HG02642 (cell line): Measurements from ENCODE around the gene COX7A2.

Experiments used
- ATAC-seq: cut with Tn5 transposase; IDR thresholded peaks from one replicate; pipeline ENCODE4 v1.9.1; 2021; ENCODE audit warnings: mild to moderate bottlenecking; ENCODE audit not compliant: unreplicated experiment, poor library complexity

COX7A2 gene

DNA sequence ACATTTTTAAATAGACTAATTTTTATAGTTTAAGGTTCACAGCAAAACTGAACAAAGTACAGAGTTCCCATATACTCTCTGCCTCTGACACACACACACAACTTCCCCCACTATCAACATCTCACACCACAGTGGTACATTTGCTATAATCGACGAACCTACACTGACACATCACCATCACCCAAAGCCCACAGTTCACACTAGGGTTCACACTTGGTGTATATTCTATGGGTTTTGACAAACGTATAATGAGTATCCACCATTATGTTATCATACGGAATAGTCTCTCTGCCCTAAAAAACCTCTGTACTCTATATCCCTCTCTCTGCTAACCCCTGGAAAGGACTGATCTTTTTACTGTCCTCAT, 25.4 kb upstream of the COX7A2 start:
- ATAC-seq = no peak

GRCh38 chr6:75268121-75268987, 24.8 kb upstream of the COX7A2 start:
- ATAC-seq = no peak

DNA sequence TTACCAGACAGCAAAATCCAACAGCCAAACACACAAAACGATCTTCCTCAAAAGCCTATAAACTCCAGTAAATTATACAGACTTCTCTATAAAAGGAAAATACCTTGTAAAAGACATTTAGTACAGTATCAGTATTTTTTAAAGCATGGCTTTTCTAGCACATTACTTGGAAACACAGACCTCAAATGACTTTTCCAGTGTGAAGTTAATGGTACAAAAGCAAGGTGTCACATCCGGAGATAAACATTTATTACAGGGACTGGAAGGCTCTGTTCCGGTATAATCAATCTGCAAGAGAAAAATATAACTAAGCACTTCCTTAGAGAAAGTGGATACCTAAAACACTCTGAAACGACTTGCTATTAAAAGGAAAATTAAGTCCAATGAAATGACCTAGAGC, 23.9 kb upstream of the COX7A2 start:
- ATAC-seq = no peak

DNA sequence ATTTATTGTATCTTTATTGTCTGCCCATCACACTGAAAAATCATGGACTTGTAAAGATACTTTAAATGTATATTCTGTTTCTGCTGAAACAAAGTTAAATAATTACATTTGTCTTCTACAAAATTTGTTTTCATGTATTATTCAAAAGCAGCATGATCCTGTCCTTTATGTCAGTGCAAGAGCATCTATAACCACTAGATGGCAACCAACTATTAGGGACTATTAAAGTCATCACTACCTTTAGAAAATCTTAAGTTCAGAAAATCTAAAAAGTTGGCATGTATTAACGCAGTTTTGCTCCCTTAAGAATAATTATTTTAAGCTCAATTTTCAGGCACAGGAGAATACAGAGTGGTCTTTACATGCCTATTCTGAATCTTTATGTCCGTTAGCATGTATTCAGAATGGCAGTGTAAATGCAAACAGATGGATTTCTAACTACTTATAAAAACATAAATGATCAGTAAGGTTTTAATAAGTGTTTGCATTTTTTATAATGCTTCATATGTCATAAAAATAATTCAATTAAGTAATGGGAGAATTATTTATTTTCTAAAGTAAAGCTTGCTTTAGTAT, 23.2 kb upstream of the COX7A2 start:
- ATAC-seq = peak; percentile 59

GRCh38 chr6:75263401-75263750, 19.8 kb upstream of the COX7A2 start:
- ATAC-seq = no peak

DNA sequence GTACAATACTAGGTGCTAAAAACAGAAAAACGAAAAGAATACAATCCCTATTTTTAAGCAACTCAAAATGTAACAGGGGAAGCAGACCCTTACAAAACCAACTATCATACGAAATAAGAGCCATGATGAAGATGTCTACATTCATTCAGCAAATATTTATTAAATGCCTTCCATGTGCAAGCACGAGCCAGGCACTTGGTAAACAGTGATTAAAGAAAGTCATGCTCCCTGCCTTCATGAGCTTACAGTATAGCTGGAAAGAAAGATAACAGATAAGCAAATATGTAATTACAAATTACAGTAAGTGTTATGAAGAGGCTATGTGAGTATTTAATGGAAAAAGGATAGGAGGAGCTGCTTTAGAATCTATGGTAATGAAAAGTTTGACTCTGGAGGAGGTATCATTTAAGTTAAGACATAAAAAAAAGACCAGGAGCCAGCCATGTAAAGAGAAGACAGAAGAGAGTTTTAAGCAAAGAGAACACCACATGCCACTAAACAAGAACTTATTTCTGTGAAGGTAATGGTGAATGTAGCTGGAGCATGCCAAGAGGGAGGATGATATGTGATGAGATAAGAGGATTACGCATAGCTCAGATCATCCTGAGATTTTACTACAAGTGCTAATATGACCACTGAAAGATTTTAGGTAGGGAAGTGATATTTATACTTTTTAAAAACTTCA, 19.3 kb upstream of the COX7A2 start:
- ATAC-seq = no peak

GRCh38 chr6:75261299-75261698, 17.7 kb upstream of the COX7A2 start:
- no peak for ATAC-seq

GRCh38 chr6:75257343-75258087, 13.9 kb upstream of the COX7A2 start:
- no peak for ATAC-seq

GRCh38 chr6:75250552-75250951, 7.0 kb upstream of the COX7A2 start:
- no peak for ATAC-seq

- no peak for ATAC-seq
These were observed 6.2 kb upstream of the COX7A2 start for GRCh38 chr6:75249837-75250236.

DNA sequence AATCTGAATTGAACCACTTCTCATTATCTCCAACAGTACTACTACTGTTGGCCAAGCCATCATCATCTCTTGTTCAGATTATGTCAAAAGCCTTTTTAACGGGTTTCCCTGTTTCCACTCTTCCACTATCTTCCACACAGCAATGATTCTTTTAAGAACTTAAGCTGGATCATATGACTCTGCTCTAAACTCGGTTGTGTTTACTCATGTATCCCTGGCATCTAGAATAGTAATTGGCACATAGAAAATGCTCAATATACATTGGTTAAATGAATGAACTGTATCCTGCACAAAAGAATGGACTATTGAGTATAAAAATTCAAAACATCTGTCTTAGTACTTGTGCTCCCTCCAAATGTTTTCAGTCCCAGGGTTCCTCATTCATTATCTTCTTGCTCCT, 2.8 kb upstream of the COX7A2 start:
- ATAC-seq = no peak

GRCh38 chr6:75244063-75244584, 523 bp upstream of the COX7A2 start:
- peak; percentile 11 for ATAC-seq

DNA sequence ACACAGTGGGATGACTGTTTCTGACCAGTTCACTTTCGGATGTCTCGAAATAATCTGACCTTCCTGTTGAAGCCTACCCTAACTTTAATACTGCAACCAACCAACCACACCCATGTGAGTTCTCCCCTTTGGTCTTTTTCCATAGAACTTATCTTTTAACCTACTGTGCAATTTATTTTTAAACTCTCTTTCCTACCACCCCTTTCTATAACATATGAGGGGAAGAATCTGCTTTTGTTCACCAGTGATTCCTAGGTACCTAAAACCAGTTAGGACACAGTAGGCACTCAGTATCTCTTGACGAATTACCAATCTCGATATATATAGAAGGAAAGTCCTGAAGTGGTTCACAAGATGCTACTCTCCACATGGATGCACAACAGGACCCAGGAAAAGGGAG, 7.0 kb downstream of the COX7A2 start:
- ATAC-seq = no peak

DNA sequence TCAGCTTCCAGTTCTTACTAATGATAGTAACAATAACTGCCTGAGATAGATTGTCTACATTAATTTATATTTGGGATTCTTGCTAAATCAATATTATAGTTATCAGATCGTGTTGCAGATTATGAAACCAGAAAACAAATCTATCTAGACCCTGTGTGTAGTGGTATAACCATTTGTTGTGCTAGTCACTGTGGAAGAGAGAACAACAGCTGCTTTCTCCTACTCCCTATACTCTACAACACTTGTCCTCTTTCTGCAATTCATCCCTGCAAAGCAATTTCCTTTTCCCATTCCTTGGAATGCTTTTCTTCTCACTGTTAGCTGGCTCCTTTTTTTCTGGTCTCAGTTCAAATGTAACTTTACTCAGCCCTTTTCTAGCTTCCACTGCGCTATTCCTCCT, 8.3 kb downstream of the COX7A2 start:
- ATAC-seq = no peak

- no peak for ATAC-seq
These were observed 9.3 kb downstream of the COX7A2 start for GRCh38 chr6:75234126-75234865.

- ATAC-seq = no peak
These were observed 10.4 kb downstream of the COX7A2 start for GRCh38 chr6:75233092-75233615.

- ATAC-seq = no peak
These were observed 12.9 kb downstream of the COX7A2 start for GRCh38 chr6:75230484-75231325.

GRCh38 chr6:75224303-75224926, 19.2 kb downstream of the COX7A2 start:
- ATAC-seq = no peak
